A549 treated with CpdA at 1 μM for 4 hours (cell line): ENCODE data around the gene PDXDC1. TPM values are rescaled to one million over a fixed set of nuclear protein-coding genes. Genes with fewer than 3 reads are reported as not detected.

ENCODE experiments used
- total RNA-seq: library from RNA; stranded (reverse); fragments of 200-300 nt; extraction: Qiagen RNA extraction; gene quantifications from 5 replicates; pipeline ENCODE4 v1.2.3, GENCODE V29; 2022; ENCODE audit warnings: low read depth

Gene PDXDC1, protein sequence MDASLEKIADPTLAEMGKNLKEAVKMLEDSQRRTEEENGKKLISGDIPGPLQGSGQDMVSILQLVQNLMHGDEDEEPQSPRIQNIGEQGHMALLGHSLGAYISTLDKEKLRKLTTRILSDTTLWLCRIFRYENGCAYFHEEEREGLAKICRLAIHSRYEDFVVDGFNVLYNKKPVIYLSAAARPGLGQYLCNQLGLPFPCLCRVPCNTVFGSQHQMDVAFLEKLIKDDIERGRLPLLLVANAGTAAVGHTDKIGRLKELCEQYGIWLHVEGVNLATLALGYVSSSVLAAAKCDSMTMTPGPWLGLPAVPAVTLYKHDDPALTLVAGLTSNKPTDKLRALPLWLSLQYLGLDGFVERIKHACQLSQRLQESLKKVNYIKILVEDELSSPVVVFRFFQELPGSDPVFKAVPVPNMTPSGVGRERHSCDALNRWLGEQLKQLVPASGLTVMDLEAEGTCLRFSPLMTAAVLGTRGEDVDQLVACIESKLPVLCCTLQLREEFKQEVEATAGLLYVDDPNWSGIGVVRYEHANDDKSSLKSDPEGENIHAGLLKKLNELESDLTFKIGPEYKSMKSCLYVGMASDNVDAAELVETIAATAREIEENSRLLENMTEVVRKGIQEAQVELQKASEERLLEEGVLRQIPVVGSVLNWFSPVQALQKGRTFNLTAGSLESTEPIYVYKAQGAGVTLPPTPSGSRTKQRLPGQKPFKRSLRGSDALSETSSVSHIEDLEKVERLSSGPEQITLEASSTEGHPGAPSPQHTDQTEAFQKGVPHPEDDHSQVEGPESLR
- total RNA-seq: 62.7 to 71.9 TPM (median 69.7 TPM) in 5 replicates

GRCh38 chr16:14974656-14975417, at the start of gene PDXDC1:
PDXDC1 (plus strand) TSS chr16:14975026; CDS start chr16:14975200, 174 bp downstream.

GRCh38 chr16:14937143-14937542, 37.7 kb upstream of the PDXDC1 start, which contains the start of gene NPIPA1:
NPIPA1 (plus strand) TSS chr16:14937443; CDS start chr16:14937443, 0 bp downstream.

DNA sequence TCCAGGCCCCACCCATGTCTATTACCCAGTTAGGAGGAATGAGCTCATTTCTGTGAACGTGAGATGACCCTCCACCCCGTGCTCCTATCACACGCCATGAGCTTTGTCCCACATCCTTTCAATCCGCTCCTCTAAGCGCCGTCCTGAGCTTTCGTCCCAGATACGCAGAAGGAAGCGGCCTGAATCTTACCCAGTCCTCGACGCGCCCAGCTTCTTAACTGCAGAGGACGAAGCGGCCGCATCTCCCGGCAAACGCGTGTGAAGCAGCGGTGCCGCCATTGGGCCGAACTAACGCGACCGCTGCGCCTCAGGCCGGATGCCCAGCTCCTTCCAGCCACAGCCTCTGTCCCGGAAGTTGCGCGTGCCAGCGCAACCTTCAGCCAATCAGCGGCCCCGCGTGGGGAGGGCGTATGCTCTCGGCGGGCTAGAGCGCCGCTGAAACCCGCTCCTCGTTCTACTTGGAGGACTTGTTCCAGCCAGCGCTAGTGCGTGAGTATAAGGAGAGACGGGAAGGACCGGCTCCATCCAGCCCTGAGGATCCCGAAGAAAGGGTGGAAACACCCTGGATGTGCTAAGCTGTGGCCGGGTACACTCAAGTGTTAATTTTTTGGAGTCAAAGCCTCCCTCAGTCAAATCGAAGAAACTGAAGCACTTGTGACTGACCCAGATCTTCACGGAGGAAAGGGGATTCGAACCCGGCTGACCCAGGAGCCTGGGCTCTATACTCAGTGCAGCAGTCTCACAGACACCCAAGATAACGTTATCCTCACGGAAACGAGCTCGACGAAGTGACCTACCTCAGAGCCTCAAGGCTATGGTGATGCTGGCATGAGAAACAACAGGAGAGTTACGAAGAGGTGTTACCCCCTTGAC, 119.4 kb downstream of the PDXDC1 start, which contains the start of gene RRN3:
TSS of gene RRN3 (minus strand) at position 318 of the 873 bp plus-strand sequence. CDS start at position 279, 39 bp downstream.

Other genes starting within 250 kb of the PDXDC1 start
- 1.0 to 2.1 TPM (median 1.3 TPM) in 5 replicates for gene NPIPA2, start 232.5 kb upstream of the PDXDC1 start, total RNA-seq
- gene NOMO1, start 141.3 kb upstream of the PDXDC1 start, total RNA-seq: 91.0 to 99.0 TPM (median 93.6 TPM) in 5 replicates
- 42.4 to 51.1 TPM (median 47.7 TPM) in 5 replicates for gene NPIPA1, start 37.6 kb upstream of the PDXDC1 start, total RNA-seq
- 39.7 to 47.1 TPM (median 44.8 TPM) in 5 replicates for gene NTAN1, start 81.0 kb downstream of the PDXDC1 start, total RNA-seq
- gene RRN3, start 119.2 kb downstream of the PDXDC1 start, total RNA-seq: 39.0 to 48.1 TPM (median 41.3 TPM) in 5 replicates